NCI-H2029 treated with DMSO at 0.1 percent for 48 hours (cell line): Measurements from ENCODE around the gene GCDH.
A peak's percentile ranks its signal among the peaks of the same experiment; 100 is the strongest.

Source experiments
- DNase-seq: peaks from one replicate; lab custom pipeline; 2025; lab: John Stamatoyannopoulos, UW

Gene GCDH

DNA sequence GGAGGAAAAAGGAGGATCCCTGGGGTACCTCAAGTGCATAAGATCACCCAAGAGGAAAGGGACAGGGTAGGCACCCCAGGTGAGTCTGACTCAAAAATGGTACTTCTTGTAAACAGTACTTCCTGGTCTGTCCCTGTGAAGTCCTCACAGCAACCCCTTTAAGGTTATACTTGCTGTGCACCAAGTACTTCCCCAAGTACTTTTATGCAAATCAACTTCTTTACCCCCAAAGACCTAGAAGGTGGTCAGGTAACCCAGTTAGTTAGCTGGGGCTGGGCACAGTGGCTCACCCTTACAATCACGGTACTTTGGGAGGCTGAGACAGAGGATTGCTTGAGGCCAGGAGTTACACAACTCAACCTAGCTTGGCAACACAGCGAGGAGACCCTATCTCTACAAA is 49.9 kb downstream of the GCDH start:
- no peak for DNase-seq

GRCh38 chr19:12943437-12944044 is 52.6 kb downstream of the GCDH start:
- no peak for DNase-seq

GRCh38 chr19:12944104-12944674 is 53.2 kb downstream of the GCDH start:
- DNase-seq = no peak

DNA sequence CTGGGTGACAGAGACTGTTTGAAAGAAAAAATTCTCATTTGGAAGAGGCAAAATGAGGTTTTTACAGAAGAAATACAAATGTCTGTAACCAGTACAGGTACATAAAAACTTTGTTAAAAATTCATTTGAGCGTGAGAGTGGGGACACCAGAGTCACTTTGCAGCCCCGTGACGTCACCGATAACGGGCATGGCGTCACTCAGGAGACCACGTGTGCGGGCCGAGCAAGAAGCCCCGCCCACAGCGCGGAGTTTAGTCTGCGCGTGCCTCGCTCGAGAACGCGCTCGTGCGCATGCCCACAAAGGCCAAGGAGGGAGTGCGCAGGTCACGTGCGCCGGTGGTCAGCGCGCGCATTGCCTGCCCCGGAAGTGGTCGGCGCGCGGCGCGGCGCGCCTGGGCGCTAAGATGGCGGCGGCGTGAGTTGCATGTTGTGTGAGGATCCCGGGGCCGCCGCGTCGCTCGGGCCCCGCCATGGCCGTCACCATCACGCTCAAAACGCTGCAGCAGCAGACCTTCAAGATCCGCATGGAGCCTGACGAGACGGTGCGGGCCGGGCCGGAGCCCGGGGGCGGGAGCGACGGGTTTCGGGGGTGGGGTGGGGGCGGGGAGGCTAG is 54.6 kb downstream of the GCDH start, which contains the start of gene RAD23A:
Gene RAD23A, plus strand, starts transcription at position 384 of the 613 bp plus-strand sequence. Its CDS starts 87 bp downstream, at position 471.
- peak; percentile 81 for DNase-seq

GRCh38 chr19:12946092-12946721 is 55.2 kb downstream of the GCDH start:
- peak; percentile 39 for DNase-seq

- DNase-seq = no peak
Observed at GRCh38 chr19:12946731-12947496, 56.0 kb downstream of the GCDH start.

GRCh38 chr19:12947702-12948611 is 57.0 kb downstream of the GCDH start:
- no peak for DNase-seq

DNA sequence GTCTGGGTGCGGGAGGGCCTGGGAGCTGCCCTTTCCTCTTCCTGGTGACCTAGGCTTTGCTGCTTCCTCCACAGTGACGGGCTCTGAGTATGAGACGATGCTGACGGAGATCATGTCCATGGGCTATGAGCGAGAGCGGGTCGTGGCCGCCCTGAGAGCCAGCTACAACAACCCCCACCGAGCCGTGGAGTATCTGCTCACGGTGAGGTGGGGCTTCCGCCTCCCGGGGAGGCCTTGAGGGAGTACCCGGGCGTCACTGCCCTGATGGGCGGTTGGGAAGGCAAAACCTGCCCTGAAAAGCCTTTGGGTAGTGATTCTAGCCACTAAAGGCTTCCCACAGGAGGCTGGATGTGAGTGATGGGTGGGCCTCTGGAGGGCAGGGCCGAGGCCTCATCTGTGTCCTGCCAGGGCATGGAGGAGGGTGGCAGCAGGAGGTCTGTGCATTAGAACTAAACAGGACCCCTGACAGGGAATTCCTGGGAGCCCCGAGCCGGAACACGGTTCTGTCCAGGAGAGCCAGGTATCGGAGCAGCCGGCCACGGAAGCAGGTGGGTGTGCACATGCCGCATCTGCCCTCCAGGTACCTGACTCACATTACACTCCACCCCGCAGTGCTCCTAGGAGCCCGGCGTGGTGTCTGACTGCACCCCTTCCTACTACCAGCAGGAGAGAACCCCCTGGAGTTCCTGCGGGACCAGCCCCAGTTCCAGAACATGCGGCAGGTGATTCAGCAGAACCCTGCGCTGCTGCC is 57.8 kb downstream of the GCDH start:
- no peak for DNase-seq
